GM12878 (cell line): Measurements from ENCODE around the gene FARS2. TPM values are rescaled to one million over a fixed set of nuclear protein-coding genes. Genes with fewer than 3 reads are reported as not detected.

Source experiments
- ATF7 ChIP-seq: fragments of 450-650 bp; IDR thresholded peaks from 2 replicates; pipeline ENCODE4 v1.6.1; 2016; ENCODE audit warnings: low read depth, mild to moderate bottlenecking
- EGR1 ChIP-seq, 2 experiments: IDR thresholded peaks; 1 replicate in 1 of 2; 2 replicates in 1 of 2; pipeline ENCODE4 v1.6.1; 2011 to 2012; ENCODE audit warnings: low read depth in 2 of 2, low read length in 2 of 2, borderline replicate concordance in 1 of 2, mild to moderate bottlenecking in 1 of 2, moderate library complexity in 1 of 2
- NR2C2 ChIP-seq: IDR thresholded peaks from 2 replicates; pipeline ENCODE4 v1.6.1; 2011; ENCODE audit warnings: borderline replicate concordance, low read depth; ENCODE audit not compliant: control insufficient read depth, insufficient read length
- RELB ChIP-seq: fragments of 450-650 bp; IDR thresholded peaks from 2 replicates; pipeline ENCODE4 v1.6.1; 2017; ENCODE audit warnings: low read depth, mild to moderate bottlenecking, moderate library complexity
- TCF3 ChIP-seq: IDR thresholded peaks from 2 replicates; pipeline ENCODE4 v1.6.1; 2012; ENCODE audit warnings: low read depth, mild to moderate bottlenecking, low read length, borderline replicate concordance; ENCODE audit not compliant: insufficient read depth
- ZBED1 ChIP-seq: IDR thresholded peaks from 2 replicates; pipeline ENCODE4 v1.6.1; 2016; ENCODE audit warnings: borderline replicate concordance
- ZNF687 ChIP-seq: fragments of 450-650 bp; IDR thresholded peaks from 2 replicates; pipeline ENCODE4 v1.6.1; 2017; ENCODE audit warnings: mild to moderate bottlenecking, moderate library complexity
- polyA plus RNA-seq, 11 experiments: library from polyadenylated mRNA; depleted of rRNA in 4 of 11; unstranded in 6 of 11; stranded (reverse) in 5 of 11; fragments of >200 nt; fragmentation: Nextera tagmentation in 4 of 11; fragmentation: Illumina TruSeq in 1 of 11; extraction: Ambion mirVana in 4 of 11; extraction: Trizol in 1 of 11; gene quantifications; 1 replicate in 1 of 11; 2 replicates in 10 of 11; pipeline versions ENCODE4 v1.2.1 to v1.2.3, GENCODE V29; 2011 to 2016; ENCODE audit warnings: inconsistent platforms in 2 of 11, missing spikeins in 2 of 11, low read depth in 1 of 11
- total RNA-seq, 4 experiments: library from RNA; depleted of rRNA in 3 of 4; stranded (reverse); fragments of >200 nt in 3 of 4; fragmentation: Illumina TruSeq in 1 of 4; extraction: Trizol in 1 of 4; gene quantifications; 2 replicates each; pipeline versions ENCODE4 v1.2.1 to v1.2.3, GENCODE V29; 2013 to 2021
- TF ChIP-seq, protein P1 (sequence below): IDR thresholded peaks from 2 replicates; pipeline ENCODE4 v1.6.1; 2012; ENCODE audit warnings: low read depth, low read length, improper control_type of control experiment

Gene FARS2
- total and polyA plus RNA-seq, 10 of the 15 experiments (the other 5 are each of a cell fraction or from before 2014, with no cell fraction given): 16.8 to 46.7 (median 25.6) TPM

DNA sequence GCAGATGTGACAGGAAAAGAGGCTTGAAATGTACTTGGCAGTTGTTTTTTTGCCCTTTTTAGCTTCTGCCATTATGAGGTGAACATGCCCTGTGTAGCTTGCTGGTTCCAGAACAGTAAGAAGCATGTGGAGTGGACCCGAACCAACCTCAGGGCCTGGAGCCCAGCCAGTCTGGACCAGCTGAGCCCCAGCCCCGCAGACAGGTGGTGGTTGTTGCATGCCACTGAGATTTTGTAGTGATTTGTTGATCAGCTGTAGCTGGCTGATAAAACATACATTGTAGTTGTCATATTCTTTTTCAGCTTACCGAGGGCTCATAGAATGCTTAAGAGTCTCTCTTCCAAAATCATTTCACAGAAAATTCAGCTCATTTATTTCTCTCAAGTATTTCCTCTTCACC, 182.2 kb downstream of the FARS2 start (continued):
- no peak for TF ChIP-seq ATF7
- no peak for TF ChIP-seq ZNF687
- TF ChIP-seq RELB: no peak
- no peak for TF ChIP-seq NR2C2
- no peak for TF ChIP-seq EGR1 (IDR thresholded peaks at IDR 0.05; ENCODE audit: borderline replicate concordance in 1 of 2, low read depth in 2 of 2, low read length in 2 of 2)
- no peak for TF ChIP-seq ZBED1
- TF ChIP-seq, protein P1, sequence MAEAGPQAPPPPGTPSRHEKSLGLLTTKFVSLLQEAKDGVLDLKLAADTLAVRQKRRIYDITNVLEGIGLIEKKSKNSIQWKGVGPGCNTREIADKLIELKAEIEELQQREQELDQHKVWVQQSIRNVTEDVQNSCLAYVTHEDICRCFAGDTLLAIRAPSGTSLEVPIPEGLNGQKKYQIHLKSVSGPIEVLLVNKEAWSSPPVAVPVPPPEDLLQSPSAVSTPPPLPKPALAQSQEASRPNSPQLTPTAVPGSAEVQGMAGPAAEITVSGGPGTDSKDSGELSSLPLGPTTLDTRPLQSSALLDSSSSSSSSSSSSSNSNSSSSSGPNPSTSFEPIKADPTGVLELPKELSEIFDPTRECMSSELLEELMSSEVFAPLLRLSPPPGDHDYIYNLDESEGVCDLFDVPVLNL: no peak
- no peak for TF ChIP-seq TCF3
